Panc1 (cell line): ENCODE data around the gene SCAF8.

Experiments
- POLR2AphosphoS5 ChIP-seq: IDR thresholded peaks from 2 replicates; pipeline ENCODE4 v1.6.1; 2012; ENCODE audit warnings: mild to moderate bottlenecking, low read depth, low read length, moderate library complexity
- TF ChIP-seq, protein P1 (sequence below): fragments of 450-650 bp; IDR thresholded peaks from 2 replicates; pipeline ENCODE4 v1.5.1; 2017; ENCODE audit warnings: mild to moderate bottlenecking
- TF ChIP-seq, protein P2 (sequence below), 2 experiments: IDR thresholded peaks; 2 replicates each; pipeline ENCODE4 v1.6.1; 2011 to 2012; ENCODE audit warnings: low read depth in 2 of 2, control low read depth in 1 of 2, low read length in 1 of 2, mild to moderate bottlenecking in 1 of 2, moderate library complexity in 1 of 2; ENCODE audit not compliant: insufficient read depth in 1 of 2

DNA sequence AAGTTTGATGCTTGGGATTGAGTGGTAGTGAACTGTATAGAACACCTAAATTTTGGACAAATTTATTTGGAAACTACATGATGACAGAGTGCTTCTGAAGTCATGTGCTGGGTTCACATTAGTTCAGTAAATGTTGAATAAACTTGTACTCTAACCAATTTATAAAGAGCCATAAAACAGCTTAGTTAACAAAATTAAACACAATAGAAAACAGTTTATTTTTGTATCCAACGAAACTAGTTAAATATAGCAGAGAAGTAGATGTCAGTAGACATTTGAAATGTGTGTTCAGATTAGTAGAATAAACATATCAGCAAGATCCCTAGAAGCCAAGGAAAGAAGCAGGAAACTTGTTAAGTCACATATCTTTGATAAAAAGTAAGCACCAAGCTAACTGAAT lies 32.1 kb downstream of the SCAF8 start:
- TF ChIP-seq, protein P1, sequence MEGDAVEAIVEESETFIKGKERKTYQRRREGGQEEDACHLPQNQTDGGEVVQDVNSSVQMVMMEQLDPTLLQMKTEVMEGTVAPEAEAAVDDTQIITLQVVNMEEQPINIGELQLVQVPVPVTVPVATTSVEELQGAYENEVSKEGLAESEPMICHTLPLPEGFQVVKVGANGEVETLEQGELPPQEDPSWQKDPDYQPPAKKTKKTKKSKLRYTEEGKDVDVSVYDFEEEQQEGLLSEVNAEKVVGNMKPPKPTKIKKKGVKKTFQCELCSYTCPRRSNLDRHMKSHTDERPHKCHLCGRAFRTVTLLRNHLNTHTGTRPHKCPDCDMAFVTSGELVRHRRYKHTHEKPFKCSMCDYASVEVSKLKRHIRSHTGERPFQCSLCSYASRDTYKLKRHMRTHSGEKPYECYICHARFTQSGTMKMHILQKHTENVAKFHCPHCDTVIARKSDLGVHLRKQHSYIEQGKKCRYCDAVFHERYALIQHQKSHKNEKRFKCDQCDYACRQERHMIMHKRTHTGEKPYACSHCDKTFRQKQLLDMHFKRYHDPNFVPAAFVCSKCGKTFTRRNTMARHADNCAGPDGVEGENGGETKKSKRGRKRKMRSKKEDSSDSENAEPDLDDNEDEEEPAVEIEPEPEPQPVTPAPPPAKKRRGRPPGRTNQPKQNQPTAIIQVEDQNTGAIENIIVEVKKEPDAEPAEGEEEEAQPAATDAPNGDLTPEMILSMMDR: no peak
- no peak for TF ChIP-seq POLR2AphosphoS5
- TF ChIP-seq, protein P2, sequence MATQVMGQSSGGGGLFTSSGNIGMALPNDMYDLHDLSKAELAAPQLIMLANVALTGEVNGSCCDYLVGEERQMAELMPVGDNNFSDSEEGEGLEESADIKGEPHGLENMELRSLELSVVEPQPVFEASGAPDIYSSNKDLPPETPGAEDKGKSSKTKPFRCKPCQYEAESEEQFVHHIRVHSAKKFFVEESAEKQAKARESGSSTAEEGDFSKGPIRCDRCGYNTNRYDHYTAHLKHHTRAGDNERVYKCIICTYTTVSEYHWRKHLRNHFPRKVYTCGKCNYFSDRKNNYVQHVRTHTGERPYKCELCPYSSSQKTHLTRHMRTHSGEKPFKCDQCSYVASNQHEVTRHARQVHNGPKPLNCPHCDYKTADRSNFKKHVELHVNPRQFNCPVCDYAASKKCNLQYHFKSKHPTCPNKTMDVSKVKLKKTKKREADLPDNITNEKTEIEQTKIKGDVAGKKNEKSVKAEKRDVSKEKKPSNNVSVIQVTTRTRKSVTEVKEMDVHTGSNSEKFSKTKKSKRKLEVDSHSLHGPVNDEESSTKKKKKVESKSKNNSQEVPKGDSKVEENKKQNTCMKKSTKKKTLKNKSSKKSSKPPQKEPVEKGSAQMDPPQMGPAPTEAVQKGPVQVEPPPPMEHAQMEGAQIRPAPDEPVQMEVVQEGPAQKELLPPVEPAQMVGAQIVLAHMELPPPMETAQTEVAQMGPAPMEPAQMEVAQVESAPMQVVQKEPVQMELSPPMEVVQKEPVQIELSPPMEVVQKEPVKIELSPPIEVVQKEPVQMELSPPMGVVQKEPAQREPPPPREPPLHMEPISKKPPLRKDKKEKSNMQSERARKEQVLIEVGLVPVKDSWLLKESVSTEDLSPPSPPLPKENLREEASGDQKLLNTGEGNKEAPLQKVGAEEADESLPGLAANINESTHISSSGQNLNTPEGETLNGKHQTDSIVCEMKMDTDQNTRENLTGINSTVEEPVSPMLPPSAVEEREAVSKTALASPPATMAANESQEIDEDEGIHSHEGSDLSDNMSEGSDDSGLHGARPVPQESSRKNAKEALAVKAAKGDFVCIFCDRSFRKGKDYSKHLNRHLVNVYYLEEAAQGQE (IDR thresholded peaks at IDR 0.05; ENCODE audit: insufficient read depth in 1 of 2, low read depth in 2 of 2, low read length in 1 of 2): no peak
